IMR-90 (cell line): ENCODE data around the gene PRODH2. TPM values are rescaled to one million over a fixed set of nuclear protein-coding genes. Genes with fewer than 3 reads are reported as not detected.

ENCODE experiments used
- ATAC-seq: fragments of 200-7000 bp; cut with Tn5 transposase; 2 replicates; pipeline ENCODE4 v1.9.1; 2020; ENCODE audit warnings: low read depth, mild to moderate bottlenecking, moderate library complexity
- BruUV-seq: library from RNA; stranded (reverse); fragments of 400-500 nt; replicated peaks from 2 replicates; lab custom pipeline; 2021; lab: Mats Ljungman, UMichigan
- CTCF ChIA-PET: fragments of 300-600 bp; formaldehyde crosslinking; extraction: SDS; loops from one replicate; lab custom pipeline; 2021; ENCODE audit warnings: antibody characterized with exemption; lab: Yijun Ruan, JAX
- POLR2A ChIA-PET: fragments of 300-600 bp; sonication (Branson Sonifier 250); formaldehyde crosslinking; loops from one replicate; lab custom pipeline; 2022; ENCODE audit warnings: antibody characterized with exemption; ENCODE audit not compliant: unreplicated experiment; lab: Charles Lee
- DNase-seq: peaks from one replicate; pipeline ENCODE4 v3.0.0; 2013
- H2AFZ ChIP-seq: replicated peaks from 2 replicates; pipeline ENCODE3; 2013; ENCODE audit warnings: low read length, mild to moderate bottlenecking; ENCODE audit not compliant: poor library complexity
- H2AK5ac ChIP-seq: 2 replicates; pipeline ENCODE4 v1.6.1; 2013; ENCODE audit warnings: low read depth, low read length, inconsistent platforms
- H2AK9ac ChIP-seq: replicated peaks from 2 replicates; pipeline ENCODE3; 2013; ENCODE audit warnings: mild to moderate bottlenecking, low read depth, low read length, moderate library complexity; ENCODE audit not compliant: poor library complexity
- H2BK120ac ChIP-seq: 2 replicates; pipeline ENCODE4 v1.6.1; 2013; ENCODE audit warnings: low read depth, low read length, inconsistent platforms
- H2BK15ac ChIP-seq: 3 replicates; pipeline ENCODE4 v1.6.1; 2013; ENCODE audit warnings: low read depth, low read length, inconsistent platforms
- H2BK20ac ChIP-seq: 2 replicates; pipeline ENCODE4 v1.6.1; 2013; ENCODE audit warnings: low read depth, mild to moderate bottlenecking, inconsistent platforms, low read length, moderate library complexity
- H2BK5ac ChIP-seq: 2 replicates; pipeline ENCODE4 v1.6.1; 2013; ENCODE audit warnings: mild to moderate bottlenecking, low read depth, low read length, inconsistent platforms; ENCODE audit not compliant: poor library complexity, severe bottlenecking
- H3K14ac ChIP-seq: replicated peaks from 2 replicates; pipeline ENCODE4 v1.6.1; 2013; ENCODE audit warnings: low read depth, low read length, inconsistent platforms
- H3K18ac ChIP-seq: 2 replicates; pipeline ENCODE4 v1.6.1; 2013; ENCODE audit warnings: low read depth, low read length, control low read depth
- H3K23ac ChIP-seq: 2 replicates; pipeline ENCODE4 v1.6.1; 2013; ENCODE audit warnings: low read depth, low read length, inconsistent platforms
- H3K27ac ChIP-seq: 2 replicates; pipeline ENCODE4 v1.5.1; 2013; ENCODE audit warnings: mild to moderate bottlenecking, control low read depth, low read length; ENCODE audit not compliant: insufficient read depth
- H3K27me3 ChIP-seq: 2 replicates; pipeline ENCODE4 v1.6.1; 2013; ENCODE audit warnings: low read length; ENCODE audit not compliant: control insufficient read depth, insufficient read depth
- H3K36me3 ChIP-seq: 2 replicates; pipeline ENCODE4 v1.6.1; 2013; ENCODE audit warnings: low read length, mixed read lengths; ENCODE audit not compliant: control insufficient read depth, insufficient read depth
- H3K4ac ChIP-seq: 2 replicates; pipeline ENCODE4 v1.6.1; 2013; ENCODE audit warnings: low read depth, low read length, inconsistent platforms
- H3K4me1 ChIP-seq: 2 replicates; pipeline ENCODE4 v1.6.1; 2013; ENCODE audit warnings: low read length, mixed read lengths; ENCODE audit not compliant: control insufficient read depth, insufficient read depth
- H3K4me2 ChIP-seq: 2 replicates; pipeline ENCODE4 v1.6.1; 2013; ENCODE audit warnings: low read depth, mild to moderate bottlenecking, control low read depth, low read length, moderate library complexity
- H3K4me3 ChIP-seq: 2 replicates; pipeline ENCODE4 v1.5.1; 2013; ENCODE audit warnings: low read depth, mild to moderate bottlenecking, control low read depth, low read length, moderate library complexity; ENCODE audit not compliant: insufficient read depth
- H3K56ac ChIP-seq: 2 replicates; pipeline ENCODE4 v1.6.1; 2013; ENCODE audit warnings: low read length, inconsistent platforms; ENCODE audit not compliant: insufficient read depth; ENCODE audit errors: extremely low read depth
- H3K79me1 ChIP-seq, 2 experiments: 2 replicates each; pipeline ENCODE4 v1.6.1; 2013; ENCODE audit warnings: low read length in 2 of 2, inconsistent platforms in 1 of 2, low read depth in 1 of 2
- H3K9ac ChIP-seq: 2 replicates; pipeline ENCODE4 v1.6.1; 2013; ENCODE audit warnings: low read depth, low read length, control low read depth
- H3K9me1 ChIP-seq: 2 replicates; pipeline ENCODE4 v1.6.1; 2013; ENCODE audit warnings: low read length, inconsistent platforms; ENCODE audit not compliant: insufficient read depth
- H3K9me3 ChIP-seq: 2 replicates; pipeline ENCODE4 v1.6.1; 2013; ENCODE audit warnings: low read length; ENCODE audit not compliant: control insufficient read depth, insufficient read depth
- H4K20me1 ChIP-seq: 2 replicates; pipeline ENCODE4 v1.6.1; 2013; ENCODE audit warnings: low read length, inconsistent platforms; ENCODE audit not compliant: insufficient read depth
- H4K5ac ChIP-seq: 2 replicates; pipeline ENCODE4 v1.6.1; 2013; ENCODE audit warnings: mild to moderate bottlenecking, low read depth, low read length, control low read depth
- H4K8ac ChIP-seq, 2 experiments: 2 replicates each; pipeline ENCODE4 v1.6.1; 2013; ENCODE audit warnings: low read depth in 2 of 2, low read length in 2 of 2, control low read depth in 1 of 2, inconsistent platforms in 1 of 2
- H4K91ac ChIP-seq: 2 replicates; pipeline ENCODE4 v1.6.1; 2013; ENCODE audit warnings: low read depth, low read length, inconsistent platforms; ENCODE audit not compliant: insufficient read depth
- CTCF ChIP-seq: conservative IDR thresholded peaks from 2 replicates; pipeline ENCODE4 v1.5.1; 2012; ENCODE audit warnings: mild to moderate bottlenecking, low read depth, low read length, improper control_type of control experiment
- MAFK ChIP-seq: IDR thresholded peaks from 2 replicates; pipeline ENCODE4 v1.6.1; 2012; ENCODE audit warnings: low read depth, low read length, improper control_type of control experiment
- MXI1 ChIP-seq: IDR thresholded peaks from 2 replicates; pipeline ENCODE4 v1.6.1; 2012; ENCODE audit warnings: low read depth, mild to moderate bottlenecking, low read length, moderate library complexity, borderline replicate concordance
- WGBS, 2 experiments: methylation state at CpG; one replicate each; pipeline versions ENCODE4 v1.1.5 to v1.1.7; 2013; ENCODE audit warnings: missing lambda C conversion rate in 2 of 2; ENCODE audit not compliant: insufficient read length in 1 of 2; ENCODE audit errors: extremely low coverage in 2 of 2; 5-methylcytosine and 5-hydroxymethylcytosine counted together
- dilution Hi-C: fragments of 300-500 bp; cut with HindIII; formaldehyde crosslinking; loops from one replicate; pipeline ENCODE4 v1.14.3; 2018; ENCODE audit warnings: low sequenced_read_pairs; ENCODE audit not compliant: unreplicated experiment
- in situ Hi-C: fragments of 300-500 bp; cut with MboI; formaldehyde crosslinking; loops from 3 replicates; pipeline ENCODE4 v1.14.3; 2019; ENCODE audit warnings: low sequenced_read_pairs, inconsistent platforms, mixed read lengths
- intact Hi-C: fragments of 100-400 bp; cut with micrococcal nuclease; formaldehyde crosslinking; loops from 2 replicates; pipeline ENCODE4 v1.10.0; 2022
- polyA plus RNA-seq, 3 experiments: library from polyadenylated mRNA; depleted of rRNA; stranded (reverse); fragments of >200 nt; gene quantifications; 2 replicates each; pipeline ENCODE4 v1.2.3, GENCODE V29; 2012; ENCODE audit warnings: low replicate concordance in 1 of 3
- total RNA-seq: library from RNA; depleted of rRNA; stranded (reverse); fragments of >200 nt; gene quantifications from 2 replicates; pipeline ENCODE4 v1.2.3, GENCODE V29; 2012

Gene PRODH2
- total and polyA plus RNA-seq, 2 of the 4 experiments (the other 2 are of a cell fraction), result not detected

GRCh38 chr19:35791814-35792279 lies 20.8 kb downstream of the PRODH2 start:
- DNase-seq (no peak), ATAC-seq (no peak)
- no peak overlapping the region for H3K4me2 ChIP-seq
- WGBS, 2 experiments, result 100% methylated on average over 2 of the region's 9 CpGs; no CpG with 5 or more reads in 1 of the 2 experiments
- intact Hi-C loops (no loop called here), in situ Hi-C loops (no loop called here), dilution Hi-C loops (no loop called here)
- H3K36me3 ChIP-seq, result no peaks in the 10 kb centered on the region
- no peak overlapping the region for H3K23ac ChIP-seq
- H3K18ac ChIP-seq, result no peak overlapping the region
- no peak overlapping the region for H4K91ac ChIP-seq
- no peaks in the 10 kb centered on the region for H3K4me1 ChIP-seq
- no peak overlapping the region for H2AFZ ChIP-seq
- H2BK120ac ChIP-seq, result no peak overlapping the region
- ChIA-PET CTCF (no interaction called here), POLR2A (no interaction called here)
- no peak overlapping the region for H2BK15ac ChIP-seq
- H2BK5ac ChIP-seq, result no peak overlapping the region
- no peak overlapping the region for H4K5ac ChIP-seq
- no peak overlapping the region for H3K9ac ChIP-seq
- no peaks in the 10 kb centered on the region for H3K9me3 ChIP-seq
- peaks cover 13% of the 10 kb centered on the region for H3K27me3 ChIP-seq
- H3K4me3 ChIP-seq, result no peak overlapping the region
- no peak overlapping the region for H3K27ac ChIP-seq
- no TSS peak for BruUV-seq
- H4K20me1 ChIP-seq, result no peaks in the 10 kb centered on the region
- no peak overlapping the region for H2AK5ac ChIP-seq
- H3K56ac ChIP-seq, result no peak overlapping the region
- H3K14ac ChIP-seq, result no peak overlapping the region
- H2BK20ac ChIP-seq, result no peak overlapping the region
- H3K79me1 ChIP-seq, result no peaks in the 10 kb centered on the region
- no peak overlapping the region for H4K8ac ChIP-seq
- TF ChIP-seq MXI1, result no peak
- no peak for TF ChIP-seq MAFK
- no peak for TF ChIP-seq CTCF
- H2AK9ac ChIP-seq, result no peak overlapping the region
- H3K4ac ChIP-seq, result no peak overlapping the region
- H3K9me1 ChIP-seq, result no peaks in the 10 kb centered on the region
